ENCODE data around the gene GLDC. TPM values are rescaled to one million over a fixed set of nuclear protein-coding genes. Genes with fewer than 3 reads are reported as not detected.

GLDC gene
- total RNA-seq, 1 experiment from 2014 or later: 145 TPM

GRCh38 chr9:6658628-6659353 lies 13.3 kb upstream of the GLDC start (continued):
- TF ChIP-seq CREB1 (CRISPR knock-in tag; IDR thresholded peaks at IDR 0.05) (no peak), CBFB (CRISPR knock-in tag; IDR thresholded peaks at IDR 0.05; ENCODE audit: low read depth) (no peak)

DNA sequence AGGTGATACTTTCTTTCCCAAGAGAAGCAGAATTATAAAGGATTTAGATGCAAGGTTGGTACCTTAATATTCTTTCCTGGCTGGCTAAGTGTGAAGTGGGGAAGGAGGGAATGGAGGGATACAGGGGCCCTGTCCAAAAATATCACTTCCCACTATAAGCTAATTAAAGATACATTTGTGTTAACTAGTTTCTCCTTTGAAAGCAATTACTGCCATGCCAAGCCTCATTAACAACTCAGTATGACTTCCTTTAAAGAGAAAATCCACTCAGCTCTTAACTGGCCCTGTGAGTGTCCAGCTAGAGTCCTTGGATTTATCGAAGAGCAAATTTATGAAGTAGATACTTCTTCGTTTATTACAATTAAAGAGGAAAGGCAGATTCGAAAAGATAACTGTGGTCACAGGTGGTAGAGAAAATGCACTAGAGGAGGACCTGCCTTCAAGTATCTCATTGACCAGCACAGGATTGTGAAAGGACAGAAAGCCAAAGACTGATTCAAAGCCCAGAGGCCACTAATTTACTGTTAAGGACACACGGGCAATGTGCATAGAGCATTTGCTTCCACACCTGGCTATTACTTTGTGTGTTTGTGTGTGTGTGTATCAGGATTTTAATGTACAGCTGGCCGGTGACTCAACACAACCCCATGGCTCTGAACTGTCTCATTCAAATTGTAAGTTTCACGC lies 11.2 kb upstream of the GLDC start:
- TF ChIP-seq CREM (CRISPR knock-in tag; IDR thresholded peaks at IDR 0.05) (no peak), ZBTB43 (CRISPR knock-in tag; IDR thresholded peaks at IDR 0.05) (no peak), TEAD4 (CRISPR knock-in tag; IDR thresholded peaks at IDR 0.05) (no peak), MYBL2 (CRISPR knock-in tag; IDR thresholded peaks at IDR 0.05) (no peak), USF1 (CRISPR knock-in tag; IDR thresholded peaks at IDR 0.05) (no peak), GABPB1 (CRISPR knock-in tag; IDR thresholded peaks at IDR 0.05) (no peak), ZNF138 (CRISPR knock-in tag; conservative IDR thresholded peaks at IDR 0.05) (no peak), ERG (CRISPR knock-in tag; IDR thresholded peaks at IDR 0.05) (no peak), FOXJ3 (CRISPR knock-in tag; IDR thresholded peaks at IDR 0.05; ENCODE audit: borderline replicate concordance) (no peak), RORB (CRISPR knock-in tag; IDR thresholded peaks at IDR 0.05) (no peak)
- TF ChIP-seq, protein P1, sequence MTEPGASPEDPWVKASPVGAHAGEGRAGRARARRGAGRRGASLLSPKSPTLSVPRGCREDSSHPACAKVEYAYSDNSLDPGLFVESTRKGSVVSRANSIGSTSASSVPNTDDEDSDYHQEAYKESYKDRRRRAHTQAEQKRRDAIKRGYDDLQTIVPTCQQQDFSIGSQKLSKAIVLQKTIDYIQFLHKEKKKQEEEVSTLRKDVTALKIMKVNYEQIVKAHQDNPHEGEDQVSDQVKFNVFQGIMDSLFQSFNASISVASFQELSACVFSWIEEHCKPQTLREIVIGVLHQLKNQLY (CRISPR knock-in tag; IDR thresholded peaks at IDR 0.05): no peak
- TF ChIP-seq, protein P2, sequence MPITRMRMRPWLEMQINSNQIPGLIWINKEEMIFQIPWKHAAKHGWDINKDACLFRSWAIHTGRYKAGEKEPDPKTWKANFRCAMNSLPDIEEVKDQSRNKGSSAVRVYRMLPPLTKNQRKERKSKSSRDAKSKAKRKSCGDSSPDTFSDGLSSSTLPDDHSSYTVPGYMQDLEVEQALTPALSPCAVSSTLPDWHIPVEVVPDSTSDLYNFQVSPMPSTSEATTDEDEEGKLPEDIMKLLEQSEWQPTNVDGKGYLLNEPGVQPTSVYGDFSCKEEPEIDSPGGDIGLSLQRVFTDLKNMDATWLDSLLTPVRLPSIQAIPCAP (CRISPR knock-in tag; IDR thresholded peaks at IDR 0.05): no peak
- TF ChIP-seq, protein P3, sequence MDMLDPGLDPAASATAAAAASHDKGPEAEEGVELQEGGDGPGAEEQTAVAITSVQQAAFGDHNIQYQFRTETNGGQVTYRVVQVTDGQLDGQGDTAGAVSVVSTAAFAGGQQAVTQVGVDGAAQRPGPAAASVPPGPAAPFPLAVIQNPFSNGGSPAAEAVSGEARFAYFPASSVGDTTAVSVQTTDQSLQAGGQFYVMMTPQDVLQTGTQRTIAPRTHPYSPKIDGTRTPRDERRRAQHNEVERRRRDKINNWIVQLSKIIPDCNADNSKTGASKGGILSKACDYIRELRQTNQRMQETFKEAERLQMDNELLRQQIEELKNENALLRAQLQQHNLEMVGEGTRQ (CRISPR knock-in tag; IDR thresholded peaks at IDR 0.05): no peak
- TF ChIP-seq, protein P4, sequence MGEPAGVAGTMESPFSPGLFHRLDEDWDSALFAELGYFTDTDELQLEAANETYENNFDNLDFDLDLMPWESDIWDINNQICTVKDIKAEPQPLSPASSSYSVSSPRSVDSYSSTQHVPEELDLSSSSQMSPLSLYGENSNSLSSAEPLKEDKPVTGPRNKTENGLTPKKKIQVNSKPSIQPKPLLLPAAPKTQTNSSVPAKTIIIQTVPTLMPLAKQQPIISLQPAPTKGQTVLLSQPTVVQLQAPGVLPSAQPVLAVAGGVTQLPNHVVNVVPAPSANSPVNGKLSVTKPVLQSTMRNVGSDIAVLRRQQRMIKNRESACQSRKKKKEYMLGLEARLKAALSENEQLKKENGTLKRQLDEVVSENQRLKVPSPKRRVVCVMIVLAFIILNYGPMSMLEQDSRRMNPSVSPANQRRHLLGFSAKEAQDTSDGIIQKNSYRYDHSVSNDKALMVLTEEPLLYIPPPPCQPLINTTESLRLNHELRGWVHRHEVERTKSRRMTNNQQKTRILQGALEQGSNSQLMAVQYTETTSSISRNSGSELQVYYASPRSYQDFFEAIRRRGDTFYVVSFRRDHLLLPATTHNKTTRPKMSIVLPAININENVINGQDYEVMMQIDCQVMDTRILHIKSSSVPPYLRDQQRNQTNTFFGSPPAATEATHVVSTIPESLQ (CRISPR knock-in tag; IDR thresholded peaks at IDR 0.05): no peak
- TF ChIP-seq, protein P5, sequence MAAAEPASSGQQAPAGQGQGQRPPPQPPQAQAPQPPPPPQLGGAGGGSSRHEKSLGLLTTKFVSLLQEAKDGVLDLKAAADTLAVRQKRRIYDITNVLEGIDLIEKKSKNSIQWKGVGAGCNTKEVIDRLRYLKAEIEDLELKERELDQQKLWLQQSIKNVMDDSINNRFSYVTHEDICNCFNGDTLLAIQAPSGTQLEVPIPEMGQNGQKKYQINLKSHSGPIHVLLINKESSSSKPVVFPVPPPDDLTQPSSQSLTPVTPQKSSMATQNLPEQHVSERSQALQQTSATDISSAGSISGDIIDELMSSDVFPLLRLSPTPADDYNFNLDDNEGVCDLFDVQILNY (CRISPR knock-in tag; IDR thresholded peaks at IDR 0.05): no peak
- no peaks in the 10 kb centered on the region for H3K27me3 Mint-ChIP-seq (ENCODE audit: low read depth)
- ATAC-seq (no peak), DNase-seq (ENCODE audit: low spot score) (no peak)
- peaks cover 14% of the 10 kb centered on the region for H3K4me1 Mint-ChIP-seq
- H3K4me3 Mint-ChIP-seq: no peak overlapping the region
- H3K27ac Mint-ChIP-seq: peak overlapping the region; percentile 10; the same call in 1 of the 2 replicates
- CTCF ChIA-PET: interaction anchor here (1.9 kb wide), 1 partner anchor 10 kb away, joined by 7 read pairs; no protein-coding TSS in a partner anchor
- peaks cover 39% of the 10 kb centered on the region for H3K36me3 Mint-ChIP-seq
- H3K9me3 Mint-ChIP-seq: peaks cover 3% of the 10 kb centered on the region; the same call in 1 of the 2 replicates
- POLR2A ChIA-PET: no interaction called here

Measured in WTC11 (cell line).